CD4-positive, alpha-beta T cell treated with Interleukin-21 for 1 hour (primary cell): ENCODE data around the gene CPVL.
A peak's percentile ranks its signal among the peaks of the same experiment; 100 is the strongest.

Experiments
- DNase-seq: peaks from one replicate; pipeline ENCODE4 v3.0.0-alpha.2; 2020

Gene CPVL

GRCh38 chr7:28958980-28959347 lies 187.4 kb downstream of the CPVL start:
- no peak for DNase-seq

GRCh38 chr7:28958235-28958979 lies 187.9 kb downstream of the CPVL start, which contains the start of gene TRIL:
Gene TRIL (minus strand): TSS chr7:28958330. CDS start chr7:28958046, 284 bp downstream.
- no peak for DNase-seq

GRCh38 chr7:28957751-28958234 lies 188.5 kb downstream of the CPVL start:
- no peak for DNase-seq

GRCh38 chr7:28957064-28957750 lies 189.1 kb downstream of the CPVL start:
- no peak for DNase-seq

- DNase-seq = no peak
Measured at GRCh38 chr7:28956608-28957063, 189.7 kb downstream of the CPVL start.

- peak; percentile 13 for DNase-seq
Measured at GRCh38 chr7:28955718-28956607, 190.4 kb downstream of the CPVL start.

GRCh38 chr7:28955356-28955717 lies 191.0 kb downstream of the CPVL start:
- DNase-seq = no peak

GRCh38 chr7:28954946-28955345 lies 191.4 kb downstream of the CPVL start:
- DNase-seq = no peak

GRCh38 chr7:28954471-28954870 lies 191.9 kb downstream of the CPVL start:
- no peak for DNase-seq

GRCh38 chr7:28953633-28954032 lies 192.7 kb downstream of the CPVL start:
- no peak for DNase-seq
